OCI-LY1 (cell line): ENCODE measurements around the gene USP38.

Experiments
- H2AFZ ChIP-seq: fragments of 200-600 bp; sonication (generic), shearing (Covaris generic); 2 replicates; pipeline ENCODE4 v1.6.0; 2014; ENCODE audit warnings: antibody characterized with exemption, mild to moderate bottlenecking, low read length
- H3F3A ChIP-seq: fragments of 200-600 bp; sonication (generic), shearing (Covaris generic); 2 replicates; pipeline ENCODE4 v1.6.0; 2014; ENCODE audit warnings: mild to moderate bottlenecking, antibody characterized with exemption, low read length, moderate library complexity; ENCODE audit not compliant: insufficient read depth
- H3K27ac ChIP-seq: fragments of 200-600 bp; sonication (generic); 2 replicates; pipeline ENCODE4 v1.5.1; 2014; ENCODE audit warnings: low read length, mixed run types, mild to moderate bottlenecking, low read depth; ENCODE audit not compliant: poor library complexity, severe bottlenecking
- H3K27me3 ChIP-seq: fragments of 200-600 bp; sonication (generic); 2 replicates; pipeline ENCODE4 v1.6.0; 2014; ENCODE audit warnings: antibody characterized with exemption, mild to moderate bottlenecking, low read length, moderate library complexity; ENCODE audit not compliant: insufficient read depth
- H3K36me3 ChIP-seq: fragments of 200-600 bp; sonication (generic); 2 replicates; pipeline ENCODE4 v1.6.1; 2014; ENCODE audit warnings: mild to moderate bottlenecking, antibody characterized with exemption, low read length, moderate library complexity, mixed read lengths; ENCODE audit not compliant: insufficient read depth
- H3K4me1 ChIP-seq: fragments of 200-600 bp; sonication (generic); 2 replicates; pipeline ENCODE4 v1.5.1; 2014; ENCODE audit warnings: mild to moderate bottlenecking, low read length, moderate library complexity; ENCODE audit not compliant: insufficient read depth, severe bottlenecking
- H3K4me2 ChIP-seq: fragments of 200-600 bp; sonication (generic), shearing (Covaris generic); 2 replicates; pipeline ENCODE4 v1.6.1; 2014; ENCODE audit warnings: low read length
- H3K4me3 ChIP-seq: fragments of 200-600 bp; sonication (generic); 2 replicates; pipeline ENCODE4 v1.5.1; 2014; ENCODE audit warnings: low read length, low read depth, mild to moderate bottlenecking, mixed read lengths; ENCODE audit not compliant: poor library complexity, severe bottlenecking
- H3K79me2 ChIP-seq: fragments of 200-600 bp; shearing (Covaris generic); 2 replicates; pipeline ENCODE4 v1.6.1; 2016; ENCODE audit warnings: mixed run types, low read length, mixed read lengths; ENCODE audit not compliant: insufficient read depth
- H3K9ac ChIP-seq: fragments of 200-600 bp; sonication (generic), shearing (Covaris generic); 2 replicates; pipeline ENCODE4 v1.6.1; 2014; ENCODE audit warnings: mild to moderate bottlenecking, low read length, mixed read lengths
- H3K9me2 ChIP-seq: fragments of 200-600 bp; sonication (generic), shearing (Covaris generic); 2 replicates; pipeline ENCODE4 v1.6.1; 2014; ENCODE audit warnings: low read depth, mild to moderate bottlenecking, low read length, mixed read lengths
- H3K9me3 ChIP-seq: fragments of 200-600 bp; shearing (Covaris generic); 2 replicates; pipeline ENCODE4 v1.6.1; 2014; ENCODE audit warnings: low read length, mixed read lengths
- H4K20me1 ChIP-seq: fragments of 200-600 bp; sonication (generic), shearing (Covaris generic); 2 replicates; pipeline ENCODE4 v1.6.0; 2016; ENCODE audit warnings: mild to moderate bottlenecking, low read length; ENCODE audit not compliant: insufficient read depth
- EZH2 ChIP-seq: fragments of 200-600 bp; sonication (generic), shearing (Covaris generic); IDR thresholded peaks from 2 replicates; pipeline ENCODE4 v1.8.0; 2017; ENCODE audit warnings: borderline replicate concordance, mixed run types, mild to moderate bottlenecking, antibody characterized with exemption, low read length, moderate library complexity, mixed read lengths
- TF ChIP-seq, protein P1 (sequence below): fragments of 200-600 bp; sonication (generic), shearing (Covaris generic); IDR thresholded peaks from 2 replicates; pipeline ENCODE4 v1.5.1; 2017; ENCODE audit warnings: mild to moderate bottlenecking, antibody characterized with exemption, low read length, moderate library complexity, mixed read lengths

USP38 gene

DNA sequence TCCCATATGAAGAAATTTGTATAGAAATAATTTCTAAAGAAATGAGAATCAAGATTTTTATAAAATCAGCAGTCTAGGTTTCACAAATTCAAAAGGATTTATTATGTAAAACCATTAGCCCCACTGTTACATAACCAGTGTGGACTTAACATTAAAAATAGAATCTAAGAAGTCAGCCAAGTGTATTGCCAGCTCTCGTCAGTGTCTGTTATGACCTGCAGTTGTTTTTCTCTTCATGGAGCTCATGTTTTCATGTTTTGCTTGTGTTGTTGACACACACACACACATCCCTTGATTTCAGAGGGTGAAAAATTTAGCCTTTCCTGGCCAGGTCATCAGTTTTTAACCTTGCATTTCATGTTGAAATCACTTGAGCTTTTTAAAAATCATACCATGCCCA lies 39.5 kb downstream of the USP38 start:
- H3K79me2 ChIP-seq, result no peaks in the 10 kb centered on the region
- H3K9me2 ChIP-seq, result no peaks in the 10 kb centered on the region
- H3K4me3 ChIP-seq, result no peak overlapping the region
- H3K9ac ChIP-seq, result no peak overlapping the region
- no peak overlapping the region for H2AFZ ChIP-seq
- no peaks in the 10 kb centered on the region for H3K36me3 ChIP-seq
- H3K9me3 ChIP-seq, result no peaks in the 10 kb centered on the region
- no peaks in the 10 kb centered on the region for H4K20me1 ChIP-seq
- no peak overlapping the region for H3K4me2 ChIP-seq
- no peaks in the 10 kb centered on the region for H3F3A ChIP-seq
- no peaks in the 10 kb centered on the region for H3K27me3 ChIP-seq
- no peak overlapping the region for H3K27ac ChIP-seq
- no peaks in the 10 kb centered on the region for H3K4me1 ChIP-seq
- no peak for TF ChIP-seq EZH2
- TF ChIP-seq, protein P1, sequence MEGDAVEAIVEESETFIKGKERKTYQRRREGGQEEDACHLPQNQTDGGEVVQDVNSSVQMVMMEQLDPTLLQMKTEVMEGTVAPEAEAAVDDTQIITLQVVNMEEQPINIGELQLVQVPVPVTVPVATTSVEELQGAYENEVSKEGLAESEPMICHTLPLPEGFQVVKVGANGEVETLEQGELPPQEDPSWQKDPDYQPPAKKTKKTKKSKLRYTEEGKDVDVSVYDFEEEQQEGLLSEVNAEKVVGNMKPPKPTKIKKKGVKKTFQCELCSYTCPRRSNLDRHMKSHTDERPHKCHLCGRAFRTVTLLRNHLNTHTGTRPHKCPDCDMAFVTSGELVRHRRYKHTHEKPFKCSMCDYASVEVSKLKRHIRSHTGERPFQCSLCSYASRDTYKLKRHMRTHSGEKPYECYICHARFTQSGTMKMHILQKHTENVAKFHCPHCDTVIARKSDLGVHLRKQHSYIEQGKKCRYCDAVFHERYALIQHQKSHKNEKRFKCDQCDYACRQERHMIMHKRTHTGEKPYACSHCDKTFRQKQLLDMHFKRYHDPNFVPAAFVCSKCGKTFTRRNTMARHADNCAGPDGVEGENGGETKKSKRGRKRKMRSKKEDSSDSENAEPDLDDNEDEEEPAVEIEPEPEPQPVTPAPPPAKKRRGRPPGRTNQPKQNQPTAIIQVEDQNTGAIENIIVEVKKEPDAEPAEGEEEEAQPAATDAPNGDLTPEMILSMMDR, result no peak

DNA sequence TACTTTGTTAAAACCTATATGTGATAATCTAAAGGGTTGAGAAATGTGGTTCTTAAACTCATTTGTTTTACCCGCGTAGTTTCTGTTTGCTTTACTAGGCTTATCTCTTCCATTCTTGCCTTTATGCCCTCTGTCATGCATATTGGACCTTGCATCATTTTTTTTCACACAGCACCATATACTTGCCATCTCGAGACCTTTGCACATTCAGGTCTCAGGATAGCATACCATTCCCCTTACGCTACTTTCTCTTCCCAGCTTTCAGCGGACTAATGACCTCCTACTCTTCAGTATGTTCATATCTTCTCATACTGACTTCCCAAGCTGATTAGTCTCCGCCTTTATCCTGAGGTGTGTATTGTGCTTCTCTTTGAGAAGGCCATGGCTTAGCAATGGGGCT lies 40.5 kb downstream of the USP38 start:
- TF ChIP-seq EZH2, result no peak
- TF ChIP-seq, protein P1, result no peak
- no peak overlapping the region for H3K27ac ChIP-seq
- no peak overlapping the region for H3K9ac ChIP-seq
- H2AFZ ChIP-seq, result no peak overlapping the region
- no peaks in the 10 kb centered on the region for H3K79me2 ChIP-seq
- H3K9me2 ChIP-seq, result no peaks in the 10 kb centered on the region
- H3K4me2 ChIP-seq, result no peak overlapping the region
- no peak overlapping the region for H3K4me3 ChIP-seq
- H3K4me1 ChIP-seq, result no peaks in the 10 kb centered on the region
- no peaks in the 10 kb centered on the region for H3K9me3 ChIP-seq
- no peaks in the 10 kb centered on the region for H3F3A ChIP-seq
- H3K36me3 ChIP-seq, result no peaks in the 10 kb centered on the region
- no peaks in the 10 kb centered on the region for H3K27me3 ChIP-seq
- no peaks in the 10 kb centered on the region for H4K20me1 ChIP-seq

DNA sequence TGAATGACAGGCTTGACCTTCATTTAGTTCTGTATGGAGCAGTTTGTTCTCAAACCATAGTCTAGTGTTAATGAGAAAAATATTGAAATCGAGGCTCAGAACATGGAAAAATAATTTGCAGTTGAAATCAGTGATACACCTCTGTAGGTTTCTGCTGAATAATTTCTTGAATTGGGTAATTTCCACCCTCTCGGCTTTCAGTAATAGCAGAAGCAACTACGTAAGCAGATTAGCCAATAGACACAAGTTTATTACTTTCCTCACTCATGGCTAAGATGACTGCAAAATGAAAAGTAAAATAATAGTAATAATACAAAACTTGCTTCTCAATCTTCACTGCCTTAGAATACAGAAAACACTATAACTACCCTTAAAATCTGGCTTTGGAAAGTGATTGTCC lies 46.0 kb downstream of the USP38 start:
- Histone ChIP-seq H3K9me3 (no peaks in the 10 kb centered on the region), H3K79me2 (no peaks in the 10 kb centered on the region), H2AFZ (no peak overlapping the region), H3K9ac (no peak overlapping the region), H3K9me2 (no peaks in the 10 kb centered on the region), H3K36me3 (no peaks in the 10 kb centered on the region), H3K4me1 (no peaks in the 10 kb centered on the region), H3F3A (no peaks in the 10 kb centered on the region), H3K4me2 (no peak overlapping the region), H3K27ac (no peak overlapping the region), H3K4me3 (no peak overlapping the region), H3K27me3 (no peaks in the 10 kb centered on the region), H4K20me1 (no peaks in the 10 kb centered on the region)
- TF ChIP-seq, protein P1, result no peak
- TF ChIP-seq EZH2, result no peak
